Neuronal stem cell (in vitro differentiated cells): ENCODE results near the gene WEE1.

Source experiments
- DNase-seq: peaks from one replicate; pipeline ENCODE4 v3.0.0-alpha.2; 2013; ENCODE audit warnings: low spot score
- H2AFZ ChIP-seq: one replicate; pipeline ENCODE4 v1.6.1; 2013; ENCODE audit warnings: mild to moderate bottlenecking, low read length, inconsistent platforms
- H2AK5ac ChIP-seq: 2 replicates; pipeline ENCODE4 v1.6.1; 2013; ENCODE audit warnings: low read depth, mild to moderate bottlenecking, inconsistent platforms, low read length, moderate library complexity, mixed read lengths
- H2BK120ac ChIP-seq: 2 replicates; pipeline ENCODE4 v1.6.1; 2013; ENCODE audit warnings: low read depth, mild to moderate bottlenecking, inconsistent platforms, low read length, moderate library complexity, mixed read lengths
- H2BK12ac ChIP-seq: one replicate; pipeline ENCODE4 v1.6.1; 2013; ENCODE audit warnings: low read length, inconsistent platforms
- H2BK15ac ChIP-seq: 2 replicates; pipeline ENCODE4 v1.6.1; 2013; ENCODE audit warnings: mild to moderate bottlenecking, low read length, inconsistent platforms, mixed read lengths
- H2BK5ac ChIP-seq: one replicate; pipeline ENCODE4 v1.6.1; 2013; ENCODE audit warnings: inconsistent platforms, mild to moderate bottlenecking, low read length, moderate library complexity
- H3K14ac ChIP-seq: one replicate; pipeline ENCODE4 v1.6.1; 2013; ENCODE audit warnings: low read length, inconsistent platforms
- H3K18ac ChIP-seq: 2 replicates; pipeline ENCODE4 v1.6.1; 2013; ENCODE audit warnings: low read length, inconsistent platforms
- H3K23ac ChIP-seq: 2 replicates; pipeline ENCODE4 v1.6.1; 2013; ENCODE audit warnings: low read depth, mild to moderate bottlenecking, mixed read lengths, low read length, inconsistent platforms; ENCODE audit not compliant: poor library complexity
- H3K27ac ChIP-seq: replicated peaks from 3 replicates; pipeline ENCODE4 v1.5.1; 2013; ENCODE audit warnings: low read length, inconsistent platforms
- H3K27me3 ChIP-seq, 3 experiments: 2 replicates each; pipeline ENCODE4 v1.6.1; 2013; ENCODE audit warnings: low read length in 3 of 3, mild to moderate bottlenecking in 2 of 3, inconsistent platforms in 1 of 3, low read depth in 1 of 3, mixed read lengths in 1 of 3, moderate library complexity in 1 of 3; ENCODE audit not compliant: control insufficient read depth in 3 of 3, insufficient read depth in 3 of 3
- H3K36me3 ChIP-seq, 2 donors: replicated peaks in 1 of 2; 2 replicates each; pipeline ENCODE4 v1.6.1; 2013; ENCODE audit warnings: low read length in 2 of 2; ENCODE audit not compliant: control insufficient read depth in 2 of 2, insufficient read depth in 2 of 2
- H3K4ac ChIP-seq: 2 replicates; pipeline ENCODE4 v1.6.1; 2013; ENCODE audit warnings: inconsistent platforms, mild to moderate bottlenecking, low read length, moderate library complexity
- H3K4me1 ChIP-seq, 2 donors: 1 replicate in 1 of 2; 2 replicates in 1 of 2; pipeline ENCODE4 v1.6.1; 2013; ENCODE audit warnings: low read length in 2 of 2, low read depth in 1 of 2; ENCODE audit not compliant: control insufficient read depth in 2 of 2, insufficient read depth in 1 of 2
- H3K4me2 ChIP-seq: one replicate; pipeline ENCODE4 v1.6.1; 2013; ENCODE audit warnings: mild to moderate bottlenecking, low read length, inconsistent platforms; ENCODE audit not compliant: insufficient read depth, poor library complexity, severe bottlenecking
- H3K4me3 ChIP-seq, 2 donors: 2 replicates each; pipeline ENCODE4 v1.5.1; 2013; ENCODE audit warnings: low read length in 2 of 2, mild to moderate bottlenecking in 2 of 2, inconsistent platforms in 1 of 2, moderate library complexity in 1 of 2
- H3K79me1 ChIP-seq: one replicate; pipeline ENCODE4 v1.6.1; 2013; ENCODE audit warnings: low read depth, mild to moderate bottlenecking, inconsistent platforms, low read length, moderate library complexity
- H3K9ac ChIP-seq: one replicate; pipeline ENCODE4 v1.6.1; 2013; ENCODE audit warnings: mild to moderate bottlenecking, low read depth, low read length, inconsistent platforms; ENCODE audit not compliant: poor library complexity
- H3K9me3 ChIP-seq, 2 donors: replicated peaks in 1 of 2; 2 replicates each; pipeline versions ENCODE3 to v1.6.1; 2013; ENCODE audit warnings: low read length in 2 of 2, mild to moderate bottlenecking in 2 of 2, inconsistent platforms in 1 of 2, low read depth in 1 of 2, mixed read lengths in 1 of 2, moderate library complexity in 1 of 2; ENCODE audit not compliant: control insufficient read depth in 2 of 2, insufficient read depth in 1 of 2
- H4K8ac ChIP-seq: one replicate; pipeline ENCODE4 v1.6.1; 2013; ENCODE audit warnings: low read depth, mild to moderate bottlenecking, inconsistent platforms, low read length, moderate library complexity
- H4K91ac ChIP-seq: one replicate; pipeline ENCODE4 v1.6.1; 2013; ENCODE audit warnings: low read length, low read depth, mild to moderate bottlenecking, inconsistent platforms; ENCODE audit not compliant: poor library complexity
- WGBS, 2 donors: extraction: QIAGEN DNeasy Blood & Tissue Kit; methylation state at CpG; one replicate each; pipeline ENCODE4 v1.1.7; 2013; ENCODE audit warnings: missing lambda C conversion rate in 2 of 2, mixed read lengths in 1 of 2; ENCODE audit not compliant: insufficient read length in 2 of 2, insufficient replicate concordance in 1 of 2; ENCODE audit errors: extremely low coverage in 2 of 2; 5-methylcytosine and 5-hydroxymethylcytosine counted together

The WEE1 gene

DNA sequence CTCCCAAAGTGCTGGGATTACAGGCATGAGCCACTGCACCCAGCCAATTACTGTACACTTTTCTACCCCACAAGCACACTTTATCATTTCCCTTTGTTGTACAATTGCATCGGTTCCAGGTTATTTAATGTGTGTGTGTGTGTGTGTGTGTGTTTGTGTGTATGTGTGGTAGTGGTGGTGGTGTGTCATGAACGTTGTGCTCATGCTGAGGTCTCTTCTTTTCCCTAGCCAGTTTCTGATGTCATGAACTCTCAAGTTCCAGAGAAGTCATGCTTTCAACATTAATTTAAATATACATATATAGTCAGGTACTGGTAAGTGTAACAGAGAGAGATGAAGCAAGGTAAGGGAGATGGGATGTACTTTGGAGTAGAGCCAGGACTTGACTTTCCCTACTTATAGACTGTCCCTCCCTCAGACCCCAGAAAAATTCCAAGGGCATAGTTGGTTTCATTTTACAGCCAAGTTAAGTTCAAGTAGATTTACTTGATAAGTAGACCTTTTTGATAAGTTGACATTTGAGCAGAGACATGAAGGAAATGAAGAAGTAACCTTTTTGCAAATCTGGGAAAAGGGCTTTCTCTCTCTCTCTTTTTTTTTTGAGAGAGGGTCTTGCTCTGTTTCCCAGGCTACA lies 42.7 kb downstream of the WEE1 start:
- H3K4ac ChIP-seq: no peak overlapping the region
- H4K8ac ChIP-seq: no peak overlapping the region
- no peak overlapping the region for H3K27ac ChIP-seq
- H3K9me3 ChIP-seq: peaks cover 0 to 4% of the 10 kb centered on the region in 2 donors
- H3K36me3 ChIP-seq: no peaks in the 10 kb centered on the region
- no peak overlapping the region for H3K14ac ChIP-seq
- no peak overlapping the region for H2BK15ac ChIP-seq
- H2BK120ac ChIP-seq: no peak overlapping the region
- H3K9ac ChIP-seq: no peak overlapping the region
- no CpG with 5 or more reads among the region's 2 CpGs for WGBS, 2 donors
- no peaks in the 10 kb centered on the region for H3K79me1 ChIP-seq
- peaks cover 0 to 3% (median 0%) of the 10 kb centered on the region in 3 experiments for H3K27me3 ChIP-seq
- H3K4me1 ChIP-seq: peaks cover 0 to 11% of the 10 kb centered on the region in 2 donors
- no peak overlapping the region for H4K91ac ChIP-seq
- H3K23ac ChIP-seq: no peak overlapping the region
- no peak for DNase-seq
- no peak overlapping the region for H2BK5ac ChIP-seq
- no peak overlapping the region for H3K4me3 ChIP-seq
- no peak overlapping the region for H3K18ac ChIP-seq
- H3K4me2 ChIP-seq: no peak overlapping the region
- H2AFZ ChIP-seq: no peak overlapping the region
- no peak overlapping the region for H2BK12ac ChIP-seq
- H2AK5ac ChIP-seq: no peak overlapping the region

DNA sequence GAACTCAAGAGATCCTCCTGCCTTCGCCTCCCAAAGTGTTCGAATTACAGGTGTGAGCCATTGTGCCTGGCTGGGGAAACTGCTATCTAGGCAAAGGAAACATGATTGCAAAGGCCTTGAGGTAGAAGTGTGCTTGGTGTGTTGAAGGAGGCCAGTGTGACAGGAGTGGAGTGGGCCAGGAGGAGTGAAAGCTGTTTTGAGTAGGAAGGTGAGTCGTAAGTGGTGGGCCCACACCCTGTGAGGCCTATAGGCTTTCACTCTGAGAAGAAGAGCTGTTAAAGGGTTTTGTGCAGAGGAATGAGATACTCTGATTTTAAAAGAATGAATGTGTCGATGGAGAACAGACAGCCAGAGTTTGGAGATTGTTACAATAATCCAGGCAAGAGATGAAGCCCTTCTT lies 43.4 kb downstream of the WEE1 start:
- no peak overlapping the region for H4K91ac ChIP-seq
- H2AK5ac ChIP-seq: no peak overlapping the region
- no peak overlapping the region for H3K4me3 ChIP-seq
- peaks cover 0 to 3% (median 0%) of the 10 kb centered on the region in 3 experiments for H3K27me3 ChIP-seq
- no peaks in the 10 kb centered on the region for H3K79me1 ChIP-seq
- H2BK5ac ChIP-seq: no peak overlapping the region
- no peak overlapping the region for H2BK12ac ChIP-seq
- no peak overlapping the region for H2BK120ac ChIP-seq
- H3K4me1 ChIP-seq: peaks cover 0 to 11% of the 10 kb centered on the region in 2 donors
- H3K14ac ChIP-seq: no peak overlapping the region
- H3K4ac ChIP-seq: no peak overlapping the region
- no peak overlapping the region for H3K27ac ChIP-seq
- H3K4me2 ChIP-seq: no peak overlapping the region
- no peaks in the 10 kb centered on the region for H3K36me3 ChIP-seq
- no peak overlapping the region for H2BK15ac ChIP-seq
- WGBS, 2 donors: no CpG with 5 or more reads among the region's 4 CpGs
- H3K9ac ChIP-seq: no peak overlapping the region
- peaks cover 0 to 4% of the 10 kb centered on the region in 2 donors for H3K9me3 ChIP-seq
- H3K18ac ChIP-seq: no peak overlapping the region
- no peak overlapping the region for H3K23ac ChIP-seq
- H4K8ac ChIP-seq: no peak overlapping the region
- H2AFZ ChIP-seq: no peak overlapping the region
- DNase-seq: no peak

DNA sequence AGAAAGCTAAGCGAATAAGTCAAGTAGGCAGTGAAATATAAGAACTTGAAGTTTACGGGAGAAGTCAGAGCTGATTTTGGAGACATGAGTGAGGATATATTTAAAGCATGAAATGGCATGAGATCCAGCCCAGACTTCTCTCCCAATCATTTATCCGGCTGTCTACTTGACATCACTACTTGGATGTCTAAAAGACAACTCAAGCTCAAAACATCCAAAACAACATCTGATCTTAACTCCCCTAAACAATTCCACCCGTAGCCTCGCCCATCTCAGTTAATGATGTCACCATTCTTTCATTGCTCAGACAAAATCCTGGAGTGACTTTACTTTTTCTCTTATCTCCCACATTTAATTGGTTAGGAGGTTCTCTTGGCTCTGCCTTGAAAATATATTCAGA lies 44.5 kb downstream of the WEE1 start:
- Histone ChIP-seq H2AFZ (no peak overlapping the region), H3K27ac (no peak overlapping the region), H3K27me3 (peaks cover 0 to 3% (median 0%) of the 10 kb centered on the region in 3 experiments), H3K23ac (no peak overlapping the region), H3K4me2 (no peak overlapping the region), H2BK12ac (no peak overlapping the region), H3K9me3 (peaks cover 0 to 4% of the 10 kb centered on the region in 2 donors), H3K18ac (no peak overlapping the region), H3K36me3 (no peaks in the 10 kb centered on the region), H2BK15ac (no peak overlapping the region), H3K4me3 (no peak overlapping the region), H2BK5ac (no peak overlapping the region), H2BK120ac (no peak overlapping the region), H3K9ac (no peak overlapping the region), H3K4ac (no peak overlapping the region), H3K4me1 (peaks cover 0 to 11% of the 10 kb centered on the region in 2 donors), H3K14ac (no peak overlapping the region), H2AK5ac (no peak overlapping the region), H4K8ac (no peak overlapping the region), H4K91ac (no peak overlapping the region), H3K79me1 (no peaks in the 10 kb centered on the region)
- DNase-seq: no peak
- no CpG with 5 or more reads among the region's 5 CpGs for WGBS, 2 donors

DNA sequence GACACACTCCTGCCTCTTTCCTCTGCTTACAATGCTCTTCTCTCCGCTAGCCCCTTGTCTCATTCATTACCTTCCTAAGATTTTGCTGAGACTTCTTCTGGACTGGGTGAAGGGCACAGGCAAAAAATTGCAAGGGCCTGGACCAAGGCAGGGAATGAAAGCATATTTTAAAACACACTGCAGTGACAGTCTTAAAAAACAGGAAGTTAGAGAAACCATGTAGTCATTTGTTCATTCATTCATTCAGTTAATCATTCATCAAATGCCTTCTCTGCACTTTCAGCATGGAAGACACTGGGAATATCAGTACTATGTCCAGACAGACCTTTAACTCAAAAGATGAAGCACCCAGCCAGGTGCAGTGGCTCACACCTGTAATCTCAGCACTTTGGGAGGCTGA lies 45.5 kb downstream of the WEE1 start:
- no peaks in the 10 kb centered on the region for H3K9me3 ChIP-seq
- no peaks in the 10 kb centered on the region for H3K36me3 ChIP-seq
- H4K91ac ChIP-seq: no peak overlapping the region

More for the DNA sequence above, 45.5 kb downstream of the WEE1 start:
- no peaks in the 10 kb centered on the region for H3K79me1 ChIP-seq
- H2BK12ac ChIP-seq: no peak overlapping the region
- no peak overlapping the region for H3K18ac ChIP-seq
- H3K4ac ChIP-seq: no peak overlapping the region
- WGBS, 2 donors: no CpG with 5 or more reads among the region's 1 CpG
- H4K8ac ChIP-seq: no peak overlapping the region
- H2AK5ac ChIP-seq: no peak overlapping the region
- no peak overlapping the region for H3K27ac ChIP-seq
- H3K4me3 ChIP-seq: no peak overlapping the region
- H2BK5ac ChIP-seq: no peak overlapping the region
- no peak overlapping the region for H3K4me2 ChIP-seq
- peaks cover 0 to 7% of the 10 kb centered on the region in 2 donors for H3K4me1 ChIP-seq
- H2BK15ac ChIP-seq: no peak overlapping the region
- H3K23ac ChIP-seq: no peak overlapping the region
- no peak overlapping the region for H2BK120ac ChIP-seq
- no peak overlapping the region for H3K14ac ChIP-seq
- H2AFZ ChIP-seq: no peak overlapping the region
- peaks cover 0 to 3% (median 0%) of the 10 kb centered on the region in 3 experiments for H3K27me3 ChIP-seq
- H3K9ac ChIP-seq: no peak overlapping the region
- DNase-seq: no peak
